Suprapubic skin (tissue), 4 donors: ENCODE measurements around the gene AHRR. TPM values are rescaled to one million over a fixed set of nuclear protein-coding genes. Genes with fewer than 3 reads are reported as not detected.
A peak's percentile ranks its signal among the peaks of the same experiment; 100 is the strongest.

Experiments used
- DNase-seq, 2 donors: peaks; one replicate each; pipeline ENCODE4 v3.0.0-alpha.2; 2019; ENCODE audit warnings: low spot score in 2 of 2
- H3K27ac ChIP-seq: fragments of 200-600 bp; sonication (generic); one replicate; pipeline ENCODE4 v1.5.1; 2019
- H3K27me3 ChIP-seq: fragments of 200-600 bp; sonication (generic); one replicate; pipeline ENCODE4 v1.5.1; 2019
- H3K36me3 ChIP-seq: fragments of 200-600 bp; sonication (generic); one replicate; pipeline ENCODE4 v1.5.1; 2019
- H3K4me1 ChIP-seq: fragments of 200-600 bp; sonication (generic); one replicate; pipeline ENCODE4 v1.5.1; 2019
- H3K4me3 ChIP-seq: fragments of 200-600 bp; sonication (generic); one replicate; pipeline ENCODE4 v1.5.1; 2019; ENCODE audit warnings: mild to moderate bottlenecking
- H3K9me3 ChIP-seq: fragments of 200-600 bp; sonication (generic); one replicate; pipeline ENCODE4 v1.5.1; 2019
- EP300 ChIP-seq: sonication (generic); formaldehyde crosslinking; IDR thresholded peaks from one replicate; pipeline ENCODE4 v1.6.1; 2017; ENCODE audit warnings: antibody characterized with exemption
- POLR2A ChIP-seq, 2 donors: fragments of 450-650 bp; IDR thresholded peaks; one replicate each; pipeline ENCODE4 v1.6.1; 2017; ENCODE audit warnings: antibody characterized with exemption in 2 of 2, mild to moderate bottlenecking in 2 of 2, moderate library complexity in 2 of 2
- POLR2AphosphoS5 ChIP-seq, 3 donors: sonication (generic); formaldehyde crosslinking; IDR thresholded peaks; one replicate each; pipeline ENCODE4 v1.6.1; 2017; ENCODE audit warnings: antibody characterized with exemption in 3 of 3
- WGBS: methylation state at CpG from one replicate; pipeline ENCODE4 v1.1.5; 2018; 5-methylcytosine and 5-hydroxymethylcytosine counted together
- total RNA-seq, 4 donors: library from RNA; depleted of rRNA; stranded (reverse); fragments of >200 nt; gene quantifications; one replicate each; pipeline ENCODE4 v1.1.0, GENCODE V29; 2016
- TF ChIP-seq, protein P1 (sequence below), 2 donors: fragments of 200-600 bp in 1 of 2; fragments of 450-650 bp in 1 of 2; sonication (generic) in 1 of 2; IDR thresholded peaks; one replicate each; pipeline ENCODE4 v1.5.1; 2016 to 2019; ENCODE audit warnings: antibody characterized with exemption in 2 of 2, mild to moderate bottlenecking in 1 of 2, moderate library complexity in 1 of 2

AHRR gene
- total RNA-seq, 4 donors from 2014 or later, result 3.0 to 10.7 (median 4.2) TPM

DNA sequence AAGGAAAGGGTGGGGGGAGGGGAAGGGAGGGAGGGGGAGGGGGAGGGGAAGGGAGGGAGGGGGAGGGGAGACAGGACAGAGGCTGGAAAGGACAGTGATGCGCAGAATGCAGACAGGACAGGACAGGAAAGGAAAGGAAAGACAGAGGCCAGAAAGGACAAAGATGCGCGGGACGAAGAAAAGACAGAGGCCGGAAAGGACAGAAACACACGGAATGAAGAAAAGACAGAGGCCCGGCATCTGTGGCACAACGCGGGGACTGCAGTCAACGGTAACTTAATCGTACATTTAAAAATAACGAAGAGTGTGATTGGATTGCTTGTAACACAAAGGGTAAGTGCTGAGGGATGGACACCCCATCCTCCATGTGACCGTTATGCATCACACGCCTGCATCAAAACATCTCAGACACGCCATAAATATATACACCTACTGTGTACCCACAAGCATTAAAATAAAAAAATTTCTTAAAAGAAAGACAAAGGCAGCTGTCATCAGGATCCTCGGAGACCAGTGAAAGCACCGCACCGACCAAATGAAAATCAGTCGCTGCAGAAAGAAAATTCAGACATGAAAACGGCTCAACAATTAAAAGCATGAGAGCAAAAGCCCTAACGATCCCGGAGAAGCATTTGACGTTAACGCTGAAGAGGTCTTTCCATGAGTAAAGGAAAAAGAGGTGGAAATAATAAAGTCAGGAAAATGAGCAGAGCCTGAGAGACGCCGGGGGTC is 68.5 kb downstream of the AHRR start:
- no peak overlapping the region for H3K27ac ChIP-seq
- H3K4me3 ChIP-seq, result no peak overlapping the region
- no peak for DNase-seq
- TF ChIP-seq POLR2AphosphoS5 (IDR thresholded peaks at IDR 0.05), result no peak
- no peak for TF ChIP-seq POLR2A (IDR thresholded peaks at IDR 0.05)
- TF ChIP-seq, protein P1, sequence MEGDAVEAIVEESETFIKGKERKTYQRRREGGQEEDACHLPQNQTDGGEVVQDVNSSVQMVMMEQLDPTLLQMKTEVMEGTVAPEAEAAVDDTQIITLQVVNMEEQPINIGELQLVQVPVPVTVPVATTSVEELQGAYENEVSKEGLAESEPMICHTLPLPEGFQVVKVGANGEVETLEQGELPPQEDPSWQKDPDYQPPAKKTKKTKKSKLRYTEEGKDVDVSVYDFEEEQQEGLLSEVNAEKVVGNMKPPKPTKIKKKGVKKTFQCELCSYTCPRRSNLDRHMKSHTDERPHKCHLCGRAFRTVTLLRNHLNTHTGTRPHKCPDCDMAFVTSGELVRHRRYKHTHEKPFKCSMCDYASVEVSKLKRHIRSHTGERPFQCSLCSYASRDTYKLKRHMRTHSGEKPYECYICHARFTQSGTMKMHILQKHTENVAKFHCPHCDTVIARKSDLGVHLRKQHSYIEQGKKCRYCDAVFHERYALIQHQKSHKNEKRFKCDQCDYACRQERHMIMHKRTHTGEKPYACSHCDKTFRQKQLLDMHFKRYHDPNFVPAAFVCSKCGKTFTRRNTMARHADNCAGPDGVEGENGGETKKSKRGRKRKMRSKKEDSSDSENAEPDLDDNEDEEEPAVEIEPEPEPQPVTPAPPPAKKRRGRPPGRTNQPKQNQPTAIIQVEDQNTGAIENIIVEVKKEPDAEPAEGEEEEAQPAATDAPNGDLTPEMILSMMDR (IDR thresholded peaks at IDR 0.05), result no peak
- TF ChIP-seq EP300, result no peak
- no peaks in the 10 kb centered on the region for H3K9me3 ChIP-seq
- H3K4me1 ChIP-seq, result peaks cover 8% of the 10 kb centered on the region
- 88% methylated on average over 26 of the region's 26 CpGs for WGBS
- no peaks in the 10 kb centered on the region for H3K36me3 ChIP-seq
- H3K27me3 ChIP-seq, result peaks cover 15% of the 10 kb centered on the region

DNA sequence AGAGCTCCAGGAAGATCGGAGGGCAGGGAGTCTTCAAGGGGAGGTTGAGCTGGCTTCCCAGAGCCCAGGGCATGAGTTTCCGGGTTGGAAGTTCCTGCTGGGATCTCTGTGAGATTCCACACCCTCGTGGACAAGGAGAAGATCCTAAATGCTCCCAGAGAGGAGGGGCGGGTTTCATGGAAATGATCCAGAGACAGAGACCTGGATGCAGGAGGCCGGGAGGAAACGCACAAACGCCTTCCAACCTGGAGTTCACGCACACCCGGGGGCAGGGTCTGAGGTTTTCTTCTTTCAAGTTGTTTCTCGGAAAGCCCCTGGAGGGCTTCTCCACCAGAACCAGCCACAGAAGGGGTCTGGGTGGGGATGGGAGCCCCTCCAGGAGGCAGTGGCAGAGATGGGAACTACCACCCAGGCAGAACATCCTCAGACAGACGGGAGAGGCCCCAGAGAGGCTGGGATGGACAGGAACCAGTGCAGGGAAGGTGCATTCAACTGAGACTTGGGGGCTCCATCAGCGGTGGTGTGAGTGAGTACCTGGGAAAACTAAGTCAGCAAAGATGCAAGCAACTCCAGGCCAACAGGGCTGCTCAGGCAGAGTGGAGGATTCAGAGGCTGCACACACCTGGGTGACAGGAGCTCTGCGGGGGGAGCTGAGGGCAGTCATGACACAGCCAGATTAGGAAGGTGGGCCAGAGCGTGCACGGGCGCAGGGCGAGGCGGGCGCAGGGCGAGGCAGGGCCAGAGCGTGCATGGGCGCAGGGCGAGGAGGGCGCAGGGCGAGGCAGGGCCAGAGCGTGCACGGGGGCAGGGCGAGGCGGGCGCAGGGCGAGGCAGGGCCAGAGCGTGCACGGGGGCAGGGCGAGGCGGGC is 69.3 kb downstream of the AHRR start:
- Histone ChIP-seq H3K4me1 (peaks cover 8% of the 10 kb centered on the region), H3K9me3 (no peaks in the 10 kb centered on the region), H3K4me3 (no peak overlapping the region), H3K36me3 (no peaks in the 10 kb centered on the region), H3K27me3 (peaks cover 15% of the 10 kb centered on the region), H3K27ac (no peak overlapping the region)
- 75% methylated on average over 35 of the region's 35 CpGs for WGBS
- TF ChIP-seq POLR2A (IDR thresholded peaks at IDR 0.05) (no peak), EP300 (no peak), POLR2AphosphoS5 (IDR thresholded peaks at IDR 0.05) (no peak)
- TF ChIP-seq, protein P1 (IDR thresholded peaks at IDR 0.05), result no peak
- DNase-seq, result peak; percentile 50 to 74

DNA sequence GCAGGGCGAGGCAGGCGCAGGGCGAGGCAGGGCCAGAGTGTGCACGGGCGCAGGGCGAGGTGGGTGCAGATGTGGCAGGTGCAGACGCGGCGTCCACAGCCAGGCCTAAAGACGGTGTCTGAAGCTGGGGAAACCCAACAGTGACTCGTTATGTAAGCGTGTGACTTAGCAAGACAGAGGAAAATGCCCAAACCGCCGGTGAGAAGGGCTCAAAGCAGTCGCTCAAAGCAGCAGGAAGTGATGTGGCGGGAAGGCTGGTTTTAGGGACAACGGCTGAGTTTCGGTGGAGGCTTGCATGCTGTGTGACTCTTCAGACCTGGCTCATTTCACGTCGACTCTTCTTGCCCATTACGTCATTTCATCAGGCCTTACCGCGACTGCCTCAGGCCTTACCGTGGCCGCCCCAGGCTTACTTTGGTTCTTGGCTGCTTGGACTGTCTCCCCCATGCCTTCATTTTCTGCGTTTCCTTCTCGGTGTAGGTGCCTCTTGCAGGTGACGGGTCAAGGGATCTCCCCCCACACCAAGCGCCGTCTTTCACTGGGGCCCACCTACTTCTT is 71.0 kb downstream of the AHRR start:
- Histone ChIP-seq H3K9me3 (no peaks in the 10 kb centered on the region), H3K4me1 (peaks cover 8% of the 10 kb centered on the region), H3K4me3 (no peak overlapping the region), H3K36me3 (no peaks in the 10 kb centered on the region), H3K27me3 (peaks cover 8% of the 10 kb centered on the region), H3K27ac (no peak overlapping the region)
- TF ChIP-seq, protein P1 (IDR thresholded peaks at IDR 0.05), result no peak
- TF ChIP-seq EP300, result no peak
- no peak for TF ChIP-seq POLR2A (IDR thresholded peaks at IDR 0.05)
- no peak for TF ChIP-seq POLR2AphosphoS5 (IDR thresholded peaks at IDR 0.05)
- DNase-seq, result peak; percentile 52 to 69
- 75% methylated on average over 30 of the region's 30 CpGs for WGBS

DNA sequence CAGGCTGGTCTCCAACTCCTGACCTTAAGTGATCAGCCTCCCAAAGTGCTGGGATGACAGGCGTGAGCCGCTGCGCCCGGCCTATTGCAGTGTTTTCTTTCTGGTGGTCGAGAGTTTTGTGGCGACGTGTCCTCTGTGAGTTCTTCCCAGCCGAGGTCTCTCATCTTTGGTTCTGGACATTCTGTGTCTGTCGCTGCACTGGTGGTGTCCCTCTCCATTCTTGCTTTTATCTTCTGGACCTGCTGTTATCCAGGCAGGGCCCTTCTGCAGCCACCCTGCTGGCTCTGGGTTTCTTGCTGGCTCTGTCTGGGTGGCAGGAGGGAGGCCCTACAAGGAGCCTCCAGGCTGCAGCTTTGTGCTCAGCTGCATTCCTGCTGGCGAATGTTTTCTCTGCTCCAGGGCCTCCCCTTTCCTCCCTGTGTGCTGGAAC is 72.3 kb downstream of the AHRR start:
- Histone ChIP-seq H3K9me3 (no peaks in the 10 kb centered on the region), H3K36me3 (no peaks in the 10 kb centered on the region), H3K4me3 (no peak overlapping the region), H3K27me3 (peaks cover 1% of the 10 kb centered on the region), H3K27ac (no peak overlapping the region), H3K4me1 (peaks cover 8% of the 10 kb centered on the region)
- 86% methylated on average over 10 of the region's 10 CpGs for WGBS
- DNase-seq, result peak in 1 of 2 donors; percentile 46
- no peak for TF ChIP-seq EP300
- no peak for TF ChIP-seq POLR2AphosphoS5 (IDR thresholded peaks at IDR 0.05)
- TF ChIP-seq, protein P1 (IDR thresholded peaks at IDR 0.05), result no peak
- no peak for TF ChIP-seq POLR2A (IDR thresholded peaks at IDR 0.05)
